ENCODE measurements around the gene NYAP2. TPM values are rescaled to one million over a fixed set of nuclear protein-coding genes. Genes with fewer than 3 reads are reported as not detected.

The NYAP2 gene
- total and polyA plus RNA-seq, 12 donors: 0.04 TPM; not detected in 11

- Histone ChIP-seq H3K27ac (no peak overlapping the region), H3K4me1 (no peaks in the 10 kb centered on the region), H3K9me3 (no peaks in the 10 kb centered on the region), H3K27me3 (no peaks in the 10 kb centered on the region), H3K4me3 (no peak overlapping the region), H3K36me3 (no peaks in the 10 kb centered on the region)
- no peak for ATAC-seq
- no peak for TF ChIP-seq CTCF (IDR thresholded peaks at IDR 0.05)
- DNase-seq: no peak
- intact Hi-C loops (cut with DNase I): loop anchor here in 1 of 10 donors (5.0 kb wide), 1 partner anchor 111 kb away; no protein-coding TSS in a partner anchor
- WGBS, 2 donors: 85 to 87% methylated on average over 3 of the region's 3 CpGs
Observed at GRCh38 chr2:225691711-225692110, 292.2 kb downstream of the NYAP2 start.

- no peak overlapping the region for H3K27ac ChIP-seq
- TF ChIP-seq CTCF (IDR thresholded peaks at IDR 0.05): no peak
- intact Hi-C loops (cut with DNase I): loop anchor here in 1 of 10 donors (5.0 kb wide), 1 partner anchor 109 kb away; no protein-coding TSS in a partner anchor
- no peak overlapping the region for H3K4me3 ChIP-seq
- 69% methylated on average over 5 of the region's 5 CpGs for WGBS, 2 donors
- H3K4me1 ChIP-seq: no peaks in the 10 kb centered on the region
- ATAC-seq (no peak), DNase-seq (no peak)
- no peaks in the 10 kb centered on the region for H3K9me3 ChIP-seq
- no peaks in the 10 kb centered on the region for H3K27me3 ChIP-seq
- H3K36me3 ChIP-seq: no peaks in the 10 kb centered on the region
Observed at GRCh38 chr2:225693259-225693658, 293.7 kb downstream of the NYAP2 start.

- H3K9me3 ChIP-seq: no peaks in the 10 kb centered on the region
- H3K36me3 ChIP-seq: no peaks in the 10 kb centered on the region
- no peak overlapping the region for H3K4me3 ChIP-seq
- no peaks in the 10 kb centered on the region for H3K4me1 ChIP-seq
- intact Hi-C loops (cut with DNase I): loop anchor here in 1 of 10 donors (5.0 kb wide), 1 partner anchor 108 kb away; no protein-coding TSS in a partner anchor
- TF ChIP-seq CTCF (IDR thresholded peaks at IDR 0.05): no peak
- no peak for ATAC-seq
- H3K27ac ChIP-seq: no peak overlapping the region
- no peaks in the 10 kb centered on the region for H3K27me3 ChIP-seq
- DNase-seq: no peak
Observed at GRCh38 chr2:225694664-225695063, 295.2 kb downstream of the NYAP2 start.

GRCh38 chr2:225697936-225698335 lies 298.4 kb downstream of the NYAP2 start:
- ATAC-seq: no peak
- 90 to 98% methylated on average over 2 of the region's 2 CpGs for WGBS, 2 donors
- no peak for TF ChIP-seq CTCF (IDR thresholded peaks at IDR 0.05)

More at GRCh38 chr2:225697936-225698335, 298.4 kb downstream of the NYAP2 start:
- Histone ChIP-seq H3K9me3 (no peaks in the 10 kb centered on the region), H3K4me3 (no peak overlapping the region), H3K27me3 (no peaks in the 10 kb centered on the region), H3K36me3 (no peaks in the 10 kb centered on the region), H3K4me1 (no peaks in the 10 kb centered on the region), H3K27ac (no peak overlapping the region)
- no peak for DNase-seq
- intact Hi-C loops (cut with DNase I): no loop called here

Measured in heart right ventricle (tissue), 16 donors.